Nucleus accumbens (tissue), 56 donors: ENCODE measurements around the gene KCND1.

Experiments used
- DNase-seq, 56 donors: peaks; one replicate each; lab custom pipeline; 2025; lab: John Stamatoyannopoulos, UW

Gene KCND1

DNA sequence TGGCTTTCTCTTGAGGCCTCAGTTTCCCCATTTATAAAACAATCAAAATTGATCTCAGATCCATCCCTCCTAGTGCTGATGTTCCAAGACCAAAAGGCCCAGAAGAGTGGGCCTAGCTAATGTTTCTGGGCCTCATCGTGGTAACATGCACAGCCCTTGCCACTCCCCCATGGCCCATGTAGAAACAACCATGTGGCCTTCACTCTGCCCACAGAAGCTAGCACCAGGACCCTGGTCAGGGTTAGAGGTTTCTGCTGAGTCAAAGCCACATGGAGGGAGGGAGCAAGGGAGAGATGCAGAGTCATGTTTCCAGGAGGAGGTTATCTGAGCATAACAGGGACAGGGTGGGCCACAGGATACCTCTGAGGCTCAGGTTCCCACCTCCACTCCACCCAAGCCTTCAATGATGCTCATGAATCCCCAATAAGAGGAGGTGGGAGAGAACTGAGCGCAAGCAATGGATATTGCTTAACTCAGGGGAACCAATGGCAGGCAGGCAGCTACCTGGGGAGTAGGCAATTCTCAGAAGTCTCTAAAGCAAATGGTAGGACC lies 31.2 kb downstream of the KCND1 start:
- no peak for DNase-seq

DNA sequence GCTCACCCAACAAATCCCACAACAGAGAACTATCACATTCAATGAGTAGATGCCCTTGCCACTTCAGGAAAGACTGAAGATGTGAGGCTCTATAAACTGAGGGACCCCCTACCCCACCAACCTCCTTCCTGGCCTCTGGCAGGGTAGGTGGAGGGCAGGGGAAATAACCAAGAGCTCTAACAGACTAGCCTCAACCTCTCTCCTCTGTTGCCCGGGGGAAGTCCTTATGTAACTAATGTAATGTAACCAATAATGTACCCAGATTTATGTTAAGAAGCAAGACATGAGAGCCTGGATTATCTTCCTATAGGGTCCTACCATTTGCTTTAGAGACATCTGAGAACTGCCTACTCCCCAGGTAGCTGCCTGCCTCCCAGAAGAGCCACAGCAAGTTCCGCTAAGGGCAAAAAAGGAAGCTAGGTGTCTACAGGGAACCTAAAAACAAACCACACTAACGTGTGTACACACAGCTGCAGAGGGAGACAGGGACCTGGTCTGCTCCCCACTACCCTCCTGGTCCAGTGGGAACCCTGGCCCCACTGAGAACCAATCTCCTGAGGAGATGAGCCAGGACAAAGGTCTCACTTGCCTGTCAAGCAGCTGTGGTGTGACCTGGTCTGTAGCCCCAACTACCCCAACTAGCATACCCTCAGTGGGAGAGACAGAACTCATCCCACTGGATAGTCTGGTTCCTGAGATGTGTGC lies 32.0 kb downstream of the KCND1 start:
- no peak for DNase-seq

DNA sequence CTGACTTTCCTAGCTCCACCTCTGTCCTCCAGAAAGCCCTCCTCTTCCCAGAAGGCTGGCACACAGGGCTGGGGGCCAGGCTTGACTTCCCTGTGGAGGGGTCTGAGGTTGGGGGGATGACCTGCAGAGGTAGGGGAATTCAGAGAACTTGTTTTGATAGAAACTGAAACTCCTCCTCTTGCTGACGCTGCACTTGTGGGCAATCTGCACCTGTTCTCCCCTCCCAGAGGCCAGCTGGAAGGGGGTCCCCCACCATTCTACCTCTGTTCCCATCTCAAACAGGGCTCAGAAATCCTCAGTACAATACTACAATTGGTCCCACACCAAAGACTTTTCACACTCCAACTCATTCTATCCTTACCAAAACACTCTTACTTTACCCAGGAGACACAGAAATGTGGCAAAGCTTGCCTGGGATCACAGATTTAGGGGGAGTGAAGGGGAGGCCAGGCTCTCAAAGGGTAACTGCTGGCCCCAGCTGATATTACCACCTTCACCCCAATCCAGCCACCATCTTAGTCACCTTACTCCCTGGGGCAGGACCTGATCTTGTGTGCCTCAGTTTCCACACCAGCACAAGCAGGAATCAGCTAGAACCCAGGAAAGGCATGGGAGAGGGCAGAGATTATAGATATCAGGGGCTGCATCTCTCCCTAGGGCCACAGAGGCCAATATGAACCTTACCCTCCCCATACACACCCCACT lies 32.8 kb downstream of the KCND1 start:
- DNase-seq = no peak

DNA sequence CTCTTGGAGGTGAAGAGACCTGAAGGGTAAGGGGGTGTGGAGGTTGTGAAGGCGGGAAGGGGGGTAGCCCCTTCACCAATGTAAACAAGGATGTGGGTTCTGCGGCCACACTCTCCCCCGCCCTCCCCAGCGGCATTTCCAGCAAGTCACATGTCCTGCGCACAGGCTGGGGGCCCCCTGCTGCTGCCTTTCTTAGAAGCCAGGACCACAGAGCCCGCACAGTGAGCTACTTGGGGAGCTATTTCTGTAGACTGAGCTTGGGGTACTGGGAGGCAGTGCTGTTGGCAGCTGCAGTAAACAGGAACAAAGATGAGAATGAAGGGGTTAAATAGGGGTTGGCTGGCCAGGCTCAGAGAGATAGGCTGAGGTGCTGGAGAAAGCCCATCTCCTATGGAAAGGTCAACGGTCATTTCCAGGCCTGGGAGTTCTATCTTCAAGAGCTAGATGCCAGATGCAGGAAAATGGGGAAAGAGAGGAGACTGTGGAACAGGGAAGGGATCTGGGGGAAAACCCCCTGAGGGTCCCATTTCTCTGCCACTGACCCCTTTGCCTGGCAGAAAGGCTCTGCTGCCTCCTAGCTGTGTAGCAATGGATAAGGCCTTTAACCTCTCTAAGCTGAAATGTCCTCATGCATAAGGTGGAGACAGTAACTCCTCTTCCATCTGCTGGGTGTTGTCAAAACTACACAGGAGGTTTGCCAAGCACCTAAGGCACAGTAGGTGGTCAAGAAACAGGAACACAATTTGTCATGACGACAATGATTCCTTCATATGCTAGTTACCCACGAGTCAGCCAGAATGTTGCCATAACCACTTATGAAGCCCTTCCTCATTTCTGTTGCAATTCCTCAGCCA lies 34.4 kb downstream of the KCND1 start:
- peak in 15 of 56 donors; percentile 0 to 20 (median 4) for DNase-seq

DNA sequence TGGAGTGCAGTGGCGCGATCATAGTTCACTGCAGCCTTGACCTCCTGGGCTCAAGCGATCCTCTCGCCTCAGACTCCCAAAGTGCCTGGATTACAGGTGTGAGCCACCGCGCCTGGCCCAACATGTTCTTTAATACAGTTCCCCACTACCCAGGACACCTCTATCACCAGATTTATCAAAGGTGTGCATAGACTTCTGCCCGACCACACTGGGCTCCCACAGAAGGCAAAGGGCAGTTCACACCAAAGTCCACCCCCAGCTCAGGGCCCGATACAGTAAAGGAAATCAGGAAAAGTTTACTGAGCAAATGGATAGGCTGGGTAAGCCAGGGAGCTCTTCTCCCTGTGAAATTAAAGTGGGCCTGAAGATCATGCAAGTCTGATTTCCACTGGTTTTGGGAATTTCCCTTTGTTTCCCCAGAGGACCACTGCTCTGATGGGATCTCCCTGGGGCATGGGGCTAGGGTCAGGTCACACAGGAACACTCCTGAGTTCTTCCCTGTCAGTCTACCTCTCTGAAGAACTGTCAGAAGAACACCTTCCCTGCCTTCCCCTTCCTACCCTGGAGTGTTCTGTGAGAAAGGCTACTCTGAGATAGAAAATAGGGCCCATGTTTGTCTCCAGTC lies 35.1 kb downstream of the KCND1 start:
- no peak for DNase-seq

DNA sequence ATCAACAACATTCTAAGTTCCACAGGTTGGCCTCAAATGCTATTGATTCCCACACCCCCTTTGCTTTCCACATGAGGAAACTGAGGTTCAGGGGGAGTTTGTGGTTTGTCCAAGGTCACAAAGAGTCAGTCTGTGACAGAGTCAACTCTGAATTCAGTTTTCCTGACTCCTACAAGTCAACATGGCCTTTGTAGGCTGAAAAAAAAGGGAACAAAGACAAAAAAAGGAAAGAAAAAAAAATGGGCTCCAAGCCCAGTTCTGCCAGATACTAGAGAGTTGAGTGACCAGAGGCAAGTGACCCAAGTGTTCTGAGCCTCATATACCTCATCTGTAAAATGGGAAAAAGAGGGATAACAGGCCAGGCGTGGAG lies 36.4 kb downstream of the KCND1 start:
- no peak for DNase-seq

DNA sequence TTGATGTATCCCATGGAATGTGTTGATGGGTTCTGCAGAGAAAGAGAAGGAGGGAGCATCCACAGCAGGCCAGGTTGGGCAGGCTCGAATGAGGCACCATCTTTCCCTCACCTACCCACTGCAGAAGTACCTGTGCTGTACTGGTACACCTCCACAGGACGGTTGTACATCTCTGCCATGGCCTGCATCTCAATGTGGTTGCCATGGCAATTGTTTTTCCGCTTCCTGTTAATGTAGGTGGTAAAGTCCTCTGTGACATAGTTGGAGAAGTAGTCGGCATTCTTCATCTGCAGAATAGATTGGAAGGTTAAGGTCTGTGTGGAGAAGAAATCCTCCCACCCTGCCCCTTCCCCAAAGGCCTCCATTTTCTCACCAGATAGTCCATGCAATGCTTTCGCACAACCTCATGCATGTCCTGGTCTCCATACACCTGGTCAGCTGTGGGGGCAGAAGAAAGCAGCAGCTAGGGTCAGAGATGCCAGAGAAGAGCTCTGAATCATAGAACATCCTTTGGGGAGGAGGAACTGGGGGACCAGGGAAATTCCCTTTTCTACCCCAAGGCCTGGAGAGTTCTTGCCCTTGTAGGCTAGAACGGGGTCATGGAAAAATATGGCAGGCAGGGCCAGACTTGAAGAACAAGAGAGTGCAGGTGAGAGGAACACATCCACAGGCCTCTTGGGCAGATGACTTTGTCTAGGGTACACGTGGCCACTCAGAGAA lies 36.9 kb downstream of the KCND1 start:
- DNase-seq = no peak

DNA sequence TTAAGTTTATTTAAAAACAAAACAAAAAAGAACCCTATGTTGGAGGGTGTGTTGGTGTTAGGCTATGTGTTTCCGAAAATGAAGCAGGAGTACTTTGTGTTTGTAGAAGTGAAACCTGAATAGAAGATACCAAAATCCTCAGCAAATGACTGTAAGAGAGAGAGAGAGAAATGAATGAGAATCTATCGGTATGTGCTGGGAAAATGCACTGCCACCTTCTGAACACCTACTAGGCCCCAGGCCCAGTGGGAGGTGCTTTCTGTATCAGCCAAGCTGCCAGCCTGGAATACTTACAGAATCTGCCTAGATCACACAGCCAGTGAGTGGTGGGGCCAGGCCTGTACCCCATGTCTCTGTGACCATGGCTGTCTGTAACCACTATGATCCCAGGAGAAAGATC lies 37.9 kb downstream of the KCND1 start:
- no peak for DNase-seq

DNA sequence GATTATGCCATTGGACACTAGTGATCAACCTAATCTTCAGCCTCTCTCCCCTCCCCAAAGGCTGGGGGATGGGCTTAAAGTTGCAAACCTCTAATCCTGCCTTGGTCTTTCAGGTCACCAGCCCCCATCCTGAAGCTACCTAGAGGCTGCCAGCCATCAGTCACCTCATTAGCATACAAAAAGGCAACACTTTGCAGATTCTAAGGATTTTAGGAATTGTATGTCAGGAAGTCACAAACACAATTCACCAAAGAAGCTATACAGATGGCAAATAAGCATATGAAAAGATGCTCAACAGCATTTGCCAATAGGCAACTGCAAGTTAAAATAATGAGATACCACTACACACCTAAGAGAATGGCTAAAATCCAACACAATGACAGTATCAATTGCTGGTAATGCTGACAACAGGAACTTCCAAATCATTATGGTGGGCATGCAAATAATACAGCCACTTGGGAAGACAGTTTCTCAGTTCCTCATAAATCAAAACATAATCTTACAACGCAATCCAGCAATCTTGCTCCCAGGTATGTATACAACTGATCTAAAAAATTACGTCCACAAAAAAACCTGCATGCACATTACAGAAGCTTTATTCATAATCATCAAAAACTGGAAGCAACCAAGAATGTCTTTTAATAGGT lies 43.8 kb downstream of the KCND1 start:
- no peak for DNase-seq

DNA sequence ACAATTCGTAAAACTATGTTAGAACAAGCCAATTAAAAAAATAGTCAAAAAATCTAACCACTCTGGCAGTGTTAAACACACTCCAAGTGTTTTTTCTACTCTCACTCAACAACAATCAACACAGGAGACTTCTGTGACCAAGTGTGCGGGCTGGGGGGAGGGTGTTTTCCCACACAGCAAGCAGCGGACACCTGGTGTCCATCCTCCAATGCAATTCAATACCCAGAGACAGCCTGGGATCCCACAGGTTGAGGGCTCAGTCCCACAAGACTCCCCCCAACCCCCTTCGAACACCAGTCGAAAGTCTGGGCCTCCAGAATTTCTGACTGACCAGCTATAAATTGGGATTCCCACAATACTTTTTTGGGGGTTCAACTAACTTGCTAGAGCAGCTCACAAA lies 44.5 kb downstream of the KCND1 start:
- no peak for DNase-seq

DNA sequence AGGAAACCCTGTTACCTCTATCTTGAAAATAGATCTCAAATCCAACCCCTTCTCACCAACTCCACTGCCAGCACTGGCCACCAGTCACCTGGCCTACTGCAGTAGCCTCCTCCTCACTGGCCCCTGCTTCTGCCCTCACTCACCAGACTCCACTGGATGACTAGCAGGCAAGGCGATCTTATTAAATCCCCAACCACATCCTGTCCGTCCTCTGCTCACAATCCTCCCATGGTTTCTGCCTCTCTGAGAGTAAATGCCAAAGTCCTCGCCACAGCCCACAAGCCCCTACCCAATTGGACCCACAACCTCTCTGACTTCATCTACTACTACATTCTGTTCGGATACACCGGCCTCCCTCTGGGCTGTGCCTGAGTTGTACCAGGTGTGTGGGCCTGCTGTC lies 47.4 kb downstream of the KCND1 start:
- DNase-seq = no peak

DNA sequence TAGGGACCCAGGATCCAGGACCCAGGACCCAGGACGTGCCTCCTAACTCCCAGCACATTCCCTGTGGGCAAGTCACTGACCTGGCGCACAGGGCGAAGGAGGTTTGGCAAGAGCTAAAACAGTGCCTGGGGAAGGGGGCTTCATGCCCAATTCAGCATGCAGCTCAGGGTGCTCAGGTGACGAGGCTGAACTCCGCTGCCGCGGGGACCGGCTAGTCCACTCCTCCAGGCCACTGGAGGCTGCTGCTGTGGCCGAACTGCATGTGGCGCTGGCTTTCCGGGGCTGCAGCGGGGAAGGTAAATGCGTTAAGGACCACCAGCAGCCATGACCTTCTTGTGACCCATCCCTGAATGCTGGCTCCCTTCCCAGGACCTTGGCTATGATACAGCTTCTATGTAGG lies 47.9 kb downstream of the KCND1 start:
- no peak for DNase-seq

DNA sequence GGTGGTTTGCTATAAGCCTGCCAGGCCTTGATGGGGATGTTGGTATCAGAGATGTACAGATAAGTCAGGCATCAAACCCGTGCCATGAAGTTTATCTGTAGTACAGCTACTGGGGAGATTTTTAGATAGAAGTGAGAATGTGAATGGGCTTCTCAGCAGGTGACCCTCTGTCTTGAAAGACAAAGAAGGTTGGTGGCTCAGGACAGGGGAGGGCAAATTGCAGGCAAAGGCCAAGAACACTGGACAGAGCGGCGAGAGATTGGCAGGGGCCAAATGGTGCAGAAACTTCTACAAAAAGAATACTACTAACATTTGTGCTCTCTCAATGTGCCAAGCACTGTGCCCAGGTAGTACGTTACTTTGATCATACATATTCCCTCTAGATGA lies 50.9 kb downstream of the KCND1 start:
- DNase-seq = no peak

DNA sequence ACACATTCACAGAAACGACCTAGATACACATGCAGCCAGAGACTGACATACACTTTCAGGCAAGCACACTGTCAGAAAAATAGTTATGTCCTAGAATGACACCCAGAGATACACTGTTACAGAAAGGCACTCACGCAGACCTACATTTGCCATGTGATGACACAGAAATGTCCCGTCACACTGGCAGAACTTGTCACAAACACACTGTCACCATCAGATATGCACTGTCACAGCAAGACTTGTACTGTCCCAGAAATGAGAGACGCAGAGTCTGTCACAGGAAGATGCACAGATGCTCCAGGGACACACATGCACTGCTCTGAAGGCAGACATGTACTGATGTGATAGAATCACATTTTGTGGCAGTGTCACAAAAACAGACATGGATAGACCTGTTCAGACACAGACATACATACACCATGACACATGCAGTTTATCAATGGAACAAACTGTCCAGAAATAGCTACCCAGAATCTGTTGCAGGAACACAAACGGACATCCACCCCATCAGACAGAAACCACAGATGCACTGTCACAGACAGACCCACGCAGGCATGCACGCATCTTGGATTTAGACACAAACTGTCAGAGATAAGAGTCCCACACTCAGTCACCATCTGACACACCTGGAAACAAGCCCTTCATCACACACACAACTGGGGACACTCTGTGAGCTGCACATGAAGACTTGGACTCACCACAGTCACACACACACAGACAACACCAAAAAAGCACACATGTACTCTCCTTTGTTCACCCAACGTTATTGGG lies 51.5 kb downstream of the KCND1 start:
- no peak for DNase-seq

DNA sequence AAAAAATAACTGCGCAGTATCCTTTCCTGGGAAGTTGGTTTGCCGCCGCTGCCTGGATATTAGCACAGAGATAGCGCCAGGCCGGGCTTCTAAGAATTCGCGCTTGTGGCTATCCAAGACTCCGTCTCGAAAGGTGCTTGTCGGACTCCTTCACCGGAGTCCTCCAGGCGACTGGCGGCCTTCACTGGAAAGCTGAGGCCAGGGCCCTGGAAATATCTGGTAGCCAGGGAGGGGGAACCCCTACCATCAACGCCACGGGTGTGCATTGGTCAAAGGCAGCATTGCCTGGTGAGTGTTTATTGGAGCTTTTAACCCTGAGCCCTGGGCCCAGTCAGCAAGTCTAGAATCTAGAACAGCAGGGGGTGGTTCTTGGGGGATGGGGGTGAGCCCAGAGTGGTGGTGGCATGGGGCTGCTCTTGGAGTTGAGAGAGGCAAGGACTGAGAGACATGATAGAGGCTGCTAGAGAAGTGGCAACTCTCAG lies 52.2 kb downstream of the KCND1 start:
- peak in 5 of 56 donors; percentile 1 to 43 (median 33) for DNase-seq

DNA sequence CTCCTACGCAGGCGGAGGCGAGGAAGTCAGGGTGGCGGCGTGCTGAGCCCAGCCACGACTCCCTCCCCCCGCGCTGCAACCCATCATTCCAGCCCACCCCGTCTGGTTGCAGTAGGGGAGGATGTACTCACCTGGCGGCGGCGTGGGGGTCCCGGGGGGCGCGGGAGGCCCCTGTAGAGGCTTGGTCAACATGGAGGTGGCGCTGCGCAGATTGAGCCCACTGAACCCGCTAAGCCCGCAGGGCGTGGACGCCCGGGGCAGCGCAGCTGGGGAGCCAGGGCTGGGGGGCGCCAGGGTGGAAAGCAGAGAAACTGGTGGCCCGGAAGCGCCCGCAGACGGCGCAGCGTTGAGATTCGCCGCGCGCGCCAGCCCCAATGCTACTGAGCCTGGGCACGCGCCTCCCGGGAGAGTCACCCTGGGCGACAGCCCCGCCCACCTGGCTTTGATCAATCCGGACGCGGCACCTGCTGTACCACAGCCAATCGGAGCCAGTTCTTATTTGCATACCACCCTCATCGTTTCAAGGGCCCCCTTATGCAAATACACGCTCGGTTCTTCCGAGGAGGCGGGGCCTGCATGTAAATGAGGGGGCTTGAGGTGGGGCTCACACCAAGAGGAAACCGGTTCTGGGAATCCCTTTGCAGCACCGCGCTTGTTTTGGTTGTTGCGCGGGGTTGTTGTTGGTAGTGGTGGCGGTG lies 52.9 kb downstream of the KCND1 start, which contains the start of gene PIM2:
TSS of gene PIM2 (minus strand) at position 382 of the 698 bp plus-strand sequence. CDS start at position 192, 190 bp downstream.
- peak in 55 of 56 donors; percentile 3 to 90 (median 66) for DNase-seq

DNA sequence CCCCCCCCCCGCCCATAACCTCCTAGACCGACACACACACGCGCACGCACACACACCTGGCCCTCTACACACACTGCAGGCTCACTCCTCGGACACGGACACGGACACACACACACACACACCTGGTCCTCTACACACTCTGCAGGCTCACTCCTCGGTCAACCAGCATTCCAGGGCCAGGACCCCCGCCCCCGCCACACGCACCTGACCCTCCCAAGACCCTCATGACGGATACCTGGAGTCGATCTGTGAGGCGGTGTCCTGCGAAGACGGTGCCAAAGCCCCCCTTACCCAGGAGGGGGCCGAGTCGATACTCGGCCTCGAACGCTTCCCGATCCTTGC lies 53.4 kb downstream of the KCND1 start:
- peak in 2 of 56 donors; percentile 2 to 14 for DNase-seq
